Gastrocnemius medialis (tissue), 4 donors: ENCODE measurements around the gene ZNF423.

Source experiments
- CTCF ChIP-seq, 5 experiments: fragments of 450-650 bp in 3 of 5; fragments of 200-600 bp in 2 of 5; sonication (generic) in 2 of 5; IDR thresholded peaks in 4 of 5; conservative IDR thresholded peaks in 1 of 5; 1 replicate in 4 of 5; 2 replicates in 1 of 5; pipeline ENCODE4 v1.5.1; 2016 to 2019; ENCODE audit warnings: antibody characterized with exemption in 5 of 5, mild to moderate bottlenecking in 3 of 5, moderate library complexity in 3 of 5
- POLR2A ChIP-seq, 2 donors: fragments of 450-650 bp; IDR thresholded peaks; one replicate each; pipeline ENCODE4 v1.6.1; 2017; ENCODE audit warnings: antibody characterized with exemption in 2 of 2, mild to moderate bottlenecking in 2 of 2, moderate library complexity in 2 of 2

GRCh38 chr16:49524947-49525315 lies 331.0 kb downstream of the ZNF423 start:
- no peak for TF ChIP-seq CTCF (IDR thresholded peaks at IDR 0.05 in 4 of 5, conservative IDR thresholded peaks at IDR 0.05 in 1 of 5)
- TF ChIP-seq POLR2A (IDR thresholded peaks at IDR 0.05): no peak
